Parathyroid adenoma (tissue), 2 donors: ENCODE measurements around the gene SLC7A8.
A peak's percentile ranks its signal among the peaks of the same experiment; 100 is the strongest.

Experiments used
- H2AFZ ChIP-seq: fragments of 300-600 bp; sonication (generic); one replicate; pipeline ENCODE4 v1.7.0; 2017; ENCODE audit warnings: antibody characterized with exemption, mild to moderate bottlenecking
- H3K27ac ChIP-seq: fragments of 300-600 bp; sonication (generic); one replicate; pipeline ENCODE4 v1.7.0; 2017
- H3K27me3 ChIP-seq: fragments of 300-600 bp; sonication (generic); one replicate; pipeline ENCODE4 v1.7.0; 2017; ENCODE audit warnings: low read length; ENCODE audit not compliant: control insufficient read depth, insufficient read depth
- H3K36me3 ChIP-seq: fragments of 300-600 bp; sonication (generic); one replicate; pipeline ENCODE4 v1.7.0; 2017; ENCODE audit warnings: low read length; ENCODE audit not compliant: control insufficient read depth, insufficient read depth
- H3K4me1 ChIP-seq: fragments of 300-600 bp; sonication (generic); one replicate; pipeline ENCODE4 v1.7.0; 2017; ENCODE audit warnings: control low read depth
- H3K4me2 ChIP-seq: fragments of 300-600 bp; sonication (generic); one replicate; pipeline ENCODE4 v1.7.0; 2017; ENCODE audit warnings: low read length
- H3K4me3 ChIP-seq: fragments of 300-600 bp; sonication (generic); one replicate; pipeline ENCODE4 v1.7.0; 2017; ENCODE audit warnings: low read depth, low read length
- H3K79me2 ChIP-seq: fragments of 300-600 bp; sonication (generic); one replicate; pipeline ENCODE4 v1.7.0; 2017; ENCODE audit warnings: control low read depth
- H3K9ac ChIP-seq: fragments of 300-600 bp; sonication (generic); one replicate; pipeline ENCODE4 v1.7.0; 2017; ENCODE audit warnings: mild to moderate bottlenecking
- H3K9me3 ChIP-seq: fragments of 300-600 bp; sonication (generic); one replicate; pipeline ENCODE4 v1.7.0; 2017; ENCODE audit warnings: low read length; ENCODE audit not compliant: control insufficient read depth
- CTCF ChIP-seq: fragments of 300-600 bp; sonication (generic); IDR thresholded peaks from one replicate; pipeline ENCODE4 v1.7.0; 2017; ENCODE audit warnings: antibody characterized with exemption, mild to moderate bottlenecking
- donor health status: primary hyperparathyroidism.

Gene SLC7A8

GRCh38 chr14:23124337-23124954, 59.0 kb downstream of the SLC7A8 start:
- Histone ChIP-seq H3K4me3 (no peak overlapping the region), H2AFZ (no peak overlapping the region), H3K4me1 (peaks cover 67% of the 10 kb centered on the region), H3K9ac (no peak overlapping the region), H3K4me2 (no peak overlapping the region), H3K27me3 (no peaks in the 10 kb centered on the region), H3K9me3 (no peaks in the 10 kb centered on the region), H3K36me3 (no peaks in the 10 kb centered on the region), H3K79me2 (peaks cover 4% of the 10 kb centered on the region), H3K27ac (peak overlapping the region; percentile 100)
- TF ChIP-seq CTCF, result no peak

- Histone ChIP-seq H3K4me3 (no peak overlapping the region), H2AFZ (no peak overlapping the region), H3K27ac (peak overlapping the region; percentile 100), H3K9ac (no peak overlapping the region), H3K36me3 (no peaks in the 10 kb centered on the region), H3K4me1 (peaks cover 60% of the 10 kb centered on the region), H3K9me3 (no peaks in the 10 kb centered on the region), H3K79me2 (no peaks in the 10 kb centered on the region), H3K27me3 (no peaks in the 10 kb centered on the region), H3K4me2 (no peak overlapping the region)
- no peak for TF ChIP-seq CTCF
These were observed 60.0 kb downstream of the SLC7A8 start for GRCh38 chr14:23123419-23123818.

GRCh38 chr14:23122086-23122485, 61.4 kb downstream of the SLC7A8 start:
- peaks cover 59% of the 10 kb centered on the region for H3K4me1 ChIP-seq
- H3K27ac ChIP-seq, result peak overlapping the region; percentile 100
- no peak for TF ChIP-seq CTCF
- peak overlapping the region; percentile 45 for H3K4me3 ChIP-seq
- H2AFZ ChIP-seq, result peak overlapping the region; percentile 71
- H3K79me2 ChIP-seq, result no peaks in the 10 kb centered on the region
- peak overlapping the region; percentile 59 for H3K4me2 ChIP-seq
- no peaks in the 10 kb centered on the region for H3K27me3 ChIP-seq
- no peaks in the 10 kb centered on the region for H3K9me3 ChIP-seq
- no peaks in the 10 kb centered on the region for H3K36me3 ChIP-seq
- H3K9ac ChIP-seq, result peak overlapping the region; percentile 55

GRCh38 chr14:23121361-23121771, 62.1 kb downstream of the SLC7A8 start:
- no peak for TF ChIP-seq CTCF
- Histone ChIP-seq H3K36me3 (no peaks in the 10 kb centered on the region), H3K9me3 (no peaks in the 10 kb centered on the region), H3K79me2 (no peaks in the 10 kb centered on the region), H3K9ac (peak overlapping the region; percentile 22), H2AFZ (peak overlapping the region; percentile 71), H3K4me3 (peak overlapping the region; percentile 45), H3K4me1 (peaks cover 52% of the 10 kb centered on the region), H3K27me3 (no peaks in the 10 kb centered on the region), H3K4me2 (peak overlapping the region; percentile 59), H3K27ac (peak overlapping the region; percentile 100)
